HepG2 (cell line): ENCODE measurements around the gene SUPT6H. TPM values are rescaled to one million over a fixed set of nuclear protein-coding genes. Genes with fewer than 3 reads are reported as not detected.

Experiments
- BHLHE40 ChIP-seq: IDR thresholded peaks from 2 replicates; pipeline ENCODE4 v1.6.1; 2011; ENCODE audit warnings: low read length, improper control_type of control experiment
- CCDC6 ChIP-seq: sonication (generic); formaldehyde crosslinking; IDR thresholded peaks from 2 replicates; pipeline ENCODE4 v1.8.1; 2022; ENCODE audit warnings: mild to moderate bottlenecking, missing genetic modification reagents, moderate library complexity
- CHCHD3 ChIP-seq: sonication (generic); formaldehyde crosslinking; IDR thresholded peaks from 2 replicates; pipeline ENCODE4 v1.8.0; 2022; ENCODE audit warnings: mild to moderate bottlenecking, missing genetic modification reagents, moderate library complexity
- CSRNP1 ChIP-seq: sonication (generic); formaldehyde crosslinking; IDR thresholded peaks from 2 replicates; pipeline ENCODE4 v1.8.1; 2023; ENCODE audit warnings: mild to moderate bottlenecking, missing genetic modification reagents
- FLYWCH1 ChIP-seq: sonication (generic); formaldehyde crosslinking; IDR thresholded peaks from 2 replicates; pipeline ENCODE4 v1.8.1; 2023; ENCODE audit warnings: mild to moderate bottlenecking, missing genetic modification reagents
- GPN1 ChIP-seq: sonication (generic); formaldehyde crosslinking; IDR thresholded peaks from 2 replicates; pipeline ENCODE4 v1.5.1; 2020; ENCODE audit warnings: missing genetic modification reagents, borderline replicate concordance
- HES4 ChIP-seq: sonication (generic); formaldehyde crosslinking; IDR thresholded peaks from 2 replicates; pipeline ENCODE4 v1.9.0; 2021; ENCODE audit warnings: mild to moderate bottlenecking, missing genetic modification reagents, borderline replicate concordance
- JUN ChIP-seq: sonication (generic); formaldehyde crosslinking; IDR thresholded peaks from 2 replicates; pipeline ENCODE4 v1.4.0; 2020; ENCODE audit warnings: mild to moderate bottlenecking, missing genetic modification reagents
- KLF13 ChIP-seq: sonication (generic); formaldehyde crosslinking; IDR thresholded peaks from 2 replicates; pipeline ENCODE4 v1.4.0; 2020; ENCODE audit warnings: mild to moderate bottlenecking, missing genetic modification reagents
- MBNL3 ChIP-seq: fragments of 250-450 bp; sonication (Bioruptor Pico); conservative IDR thresholded peaks from 2 replicates; pipeline ENCODE4 v1.8.0; 2022; ENCODE audit warnings: mild to moderate bottlenecking, inconsistent platforms
- MXD4 ChIP-seq: IDR thresholded peaks from 2 replicates; pipeline ENCODE4 v1.6.1; 2016; ENCODE audit warnings: mild to moderate bottlenecking, missing biosample characterization, missing genetic modification reagents
- PAXIP1 ChIP-seq: sonication (generic); formaldehyde crosslinking; conservative IDR thresholded peaks from 2 replicates; pipeline ENCODE4 v1.4.0; 2020; ENCODE audit warnings: mild to moderate bottlenecking, missing genetic modification reagents, moderate library complexity
- POLR2A ChIP-seq, 2 experiments: IDR thresholded peaks; 2 replicates each; pipeline ENCODE4 v1.6.1; 2011; ENCODE audit warnings: low read depth in 2 of 2, low read length in 2 of 2, mild to moderate bottlenecking in 1 of 2, moderate library complexity in 1 of 2; ENCODE audit not compliant: insufficient read depth in 1 of 2
- RFX3 ChIP-seq: IDR thresholded peaks from 2 replicates; pipeline ENCODE4 v1.6.1; 2016; ENCODE audit warnings: missing biosample characterization, missing genetic modification reagents
- RXRB ChIP-seq: IDR thresholded peaks from 2 replicates; pipeline ENCODE4 v1.6.1; 2016; ENCODE audit warnings: borderline replicate concordance, missing genetic modification reagents, missing compliant biosample characterization
- SRY ChIP-seq: sonication (generic); formaldehyde crosslinking; IDR thresholded peaks from 2 replicates; pipeline ENCODE4 v1.8.0; 2022; ENCODE audit warnings: mild to moderate bottlenecking, missing genetic modification reagents
- TRIM22 ChIP-seq: fragments of 450-650 bp; IDR thresholded peaks from 2 replicates; pipeline ENCODE4 v1.6.1; 2017
- ZNF121 ChIP-seq: sonication (generic); formaldehyde crosslinking; IDR thresholded peaks from 2 replicates; pipeline ENCODE4 v1.5.0; 2020; ENCODE audit warnings: mild to moderate bottlenecking, missing genetic modification reagents
- ZNF382 ChIP-seq: sonication (generic); formaldehyde crosslinking; IDR thresholded peaks from 2 replicates; pipeline ENCODE4 v1.5.0; 2020; ENCODE audit warnings: missing genetic modification reagents, mild to moderate bottlenecking, borderline replicate concordance
- ZNF432 ChIP-seq: sonication (generic); formaldehyde crosslinking; IDR thresholded peaks from 2 replicates; pipeline ENCODE4 v1.5.0; 2020; ENCODE audit warnings: missing genetic modification reagents, mild to moderate bottlenecking, borderline replicate concordance
- ZNF460 ChIP-seq: sonication (generic); formaldehyde crosslinking; IDR thresholded peaks from 2 replicates; pipeline ENCODE4 v1.5.1; 2020; ENCODE audit warnings: missing genetic modification reagents, mild to moderate bottlenecking, borderline replicate concordance
- ZNF543 ChIP-seq: sonication (generic); formaldehyde crosslinking; IDR thresholded peaks from 2 replicates; pipeline ENCODE4 v1.4.0; 2020; ENCODE audit warnings: mild to moderate bottlenecking, missing genetic modification reagents
- polyA plus RNA-seq, 8 experiments: library from polyadenylated mRNA; depleted of rRNA in 3 of 8; stranded (reverse) in 7 of 8; unstranded in 1 of 8; fragments of >200 nt; fragmentation: Illumina TruSeq in 4 of 8; extraction: Trizol in 4 of 8; gene quantifications; 2 replicates each; pipeline versions ENCODE4 v1.2.1 to v1.2.3, GENCODE V29; 2011 to 2016; ENCODE audit warnings: low read depth in 4 of 8, missing spikeins in 1 of 8, mixed read lengths in 1 of 8; ENCODE audit not compliant: insufficient read depth in 1 of 8
- total RNA-seq, 5 experiments: library from RNA; depleted of rRNA; stranded (reverse); fragments of >200 nt; fragmentation: Illumina TruSeq; extraction: Trizol; gene quantifications; 2 replicates each; pipeline ENCODE4 v1.2.3, GENCODE V29; 2016; ENCODE audit warnings: low read depth in 1 of 5

The SUPT6H gene
- total and polyA plus RNA-seq, 2 of the 13 experiments (the other 11 are each of a cell fraction or from before 2014, with no cell fraction given): 32.7 to 39.9 TPM

GRCh38 chr17:28726627-28727491 lies 64.9 kb downstream of the SUPT6H start (continued):
- TF ChIP-seq KLF13 (CRISPR knock-in tag) (peak; percentile 85; the same call in 1 of the 2 replicates), SRY (CRISPR knock-in tag) (no peak; the same call in 1 of the 2 replicates), CSRNP1 (CRISPR knock-in tag) (no peak), ZNF121 (no peak), CHCHD3 (CRISPR knock-in tag) (0 out of 2 replicates have a peak, but pooled peaks have one; percentile 25), PAXIP1 (CRISPR knock-in tag) (peak; percentile 53), CCDC6 (CRISPR knock-in tag) (peak; percentile 75; the same call in 1 of the 2 replicates), POLR2A (IDR thresholded peaks at IDR 0.05; ENCODE audit: insufficient read depth in 1 of 2, low read depth in 2 of 2, low read length in 2 of 2) (peak; percentile 53 to 84), TRIM22 (no peak), MBNL3 (CRISPR knock-in tag) (no peak), FLYWCH1 (CRISPR knock-in tag) (no peak), HES4 (CRISPR knock-in tag) (no peak), ZNF382 (no peak), BHLHE40 (no peak), RXRB (CRISPR knock-in tag) (no peak; the same call in 1 of the 2 replicates), GPN1 (CRISPR knock-in tag) (no peak), ZNF543 (no peak), JUN (CRISPR knock-in tag) (no peak), MXD4 (CRISPR knock-in tag) (peak; percentile 78), ZNF432 (CRISPR knock-in tag) (no peak), RFX3 (CRISPR knock-in tag) (no peak), ZNF460 (CRISPR knock-in tag) (no peak)
